T-helper 17 cell (primary cell): ENCODE results near the gene C2CD5. TPM values are rescaled to one million over a fixed set of nuclear protein-coding genes. Genes with fewer than 3 reads are reported as not detected.
"Not testable (repeated sequence)": the region's sequence is repeated elsewhere in the genome, so short reads cannot be mapped to it uniquely, and the experiment has no call there.

Source experiments
- ATAC-seq: fragments of 150-1000 bp; cut with Tn5 transposase; 2 replicates; pipeline ENCODE4 v1.10.0; 2021; ENCODE audit warnings: mild to moderate bottlenecking, moderate library complexity
- DNase-seq, 3 donors: peaks; one replicate each; pipeline versions ENCODE4 v3.0.0 to v3.0.0-alpha.2; 2020 to 2021
- H3K9me3 ChIP-seq: one replicate; pipeline ENCODE4 v1.7.0; 2013; ENCODE audit warnings: low read length, mild to moderate bottlenecking; ENCODE audit not compliant: control insufficient read depth, poor library complexity, severe bottlenecking
- H3K27ac Mint-ChIP-seq: one replicate; pipeline ENCODE4 v1.8.0; 2022; ENCODE audit warnings: mild to moderate bottlenecking, moderate library complexity, mixed read lengths
- H3K27me3 Mint-ChIP-seq: one replicate; pipeline ENCODE4 v1.8.0; 2022; ENCODE audit warnings: mixed read lengths
- H3K36me3 Mint-ChIP-seq: one replicate; pipeline ENCODE4 v1.8.0; 2022; ENCODE audit warnings: low read depth, mixed read lengths
- H3K4me1 Mint-ChIP-seq: one replicate; pipeline ENCODE4 v1.8.0; 2022; ENCODE audit warnings: mild to moderate bottlenecking, mixed read lengths
- H3K4me3 Mint-ChIP-seq: one replicate; pipeline ENCODE4 v1.8.0; 2022; ENCODE audit warnings: mild to moderate bottlenecking, moderate library complexity, mixed read lengths
- total RNA-seq, 4 donors: library from RNA in 2 of 4; stranded (reverse) in 2 of 4; gene quantifications; one replicate each; pipeline ENCODE4 v1.2.3 and lab custom pipeline; 2022 to 2026

The C2CD5 gene
- total RNA-seq, 2 donors from 2014 or later = 31.5 to 31.6 TPM

GRCh38 chr12:22487683-22488082 lies 56.7 kb downstream of the C2CD5 start:
- peaks cover 14% of the 10 kb centered on the region for H3K36me3 Mint-ChIP-seq
- ATAC-seq, H3K27ac Mint-ChIP-seq, H3K27me3 Mint-ChIP-seq, DNase-seq, H3K4me3 Mint-ChIP-seq, H3K9me3 ChIP-seq: not testable (repeated sequence)
- H3K4me1 Mint-ChIP-seq = peaks cover 12% of the 10 kb centered on the region

GRCh38 chr12:22481547-22482104 lies 62.7 kb downstream of the C2CD5 start:
- Mint-ChIP-seq H3K4me3 (no peak overlapping the region), H3K27me3 (no peaks in the 10 kb centered on the region), H3K4me1 (peaks cover 15% of the 10 kb centered on the region), H3K36me3 (peaks cover 11% of the 10 kb centered on the region), H3K27ac (peak overlapping the region; percentile 45)
- no peaks in the 10 kb centered on the region for H3K9me3 ChIP-seq
- ATAC-seq (no peak), DNase-seq (no peak)

DNA sequence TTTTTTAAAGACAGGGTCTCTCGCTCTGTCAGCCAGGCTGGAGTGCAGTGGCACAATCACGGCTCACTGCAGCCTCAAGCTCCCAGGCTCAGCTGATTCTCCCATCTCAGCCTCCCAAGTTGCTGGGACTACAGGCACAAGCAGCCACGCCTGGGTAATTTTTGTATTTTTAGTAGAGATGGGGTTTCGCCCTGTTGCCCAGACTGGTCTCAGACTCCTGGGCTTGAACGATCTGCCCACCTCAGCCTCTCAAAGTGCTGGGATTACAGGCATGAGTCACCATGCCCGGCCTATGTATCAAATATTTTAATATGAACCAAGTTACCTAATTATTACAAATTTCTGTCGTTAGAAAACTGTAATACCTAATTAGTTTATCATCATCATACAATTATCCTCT lies 63.5 kb downstream of the C2CD5 start:
- Mint-ChIP-seq H3K36me3 (peaks cover 11% of the 10 kb centered on the region), H3K27ac (peak overlapping the region; percentile 19), H3K4me1 (peaks cover 15% of the 10 kb centered on the region)
- DNase-seq, ATAC-seq, H3K4me3 Mint-ChIP-seq, H3K9me3 ChIP-seq, H3K27me3 Mint-ChIP-seq: not testable (repeated sequence)

DNA sequence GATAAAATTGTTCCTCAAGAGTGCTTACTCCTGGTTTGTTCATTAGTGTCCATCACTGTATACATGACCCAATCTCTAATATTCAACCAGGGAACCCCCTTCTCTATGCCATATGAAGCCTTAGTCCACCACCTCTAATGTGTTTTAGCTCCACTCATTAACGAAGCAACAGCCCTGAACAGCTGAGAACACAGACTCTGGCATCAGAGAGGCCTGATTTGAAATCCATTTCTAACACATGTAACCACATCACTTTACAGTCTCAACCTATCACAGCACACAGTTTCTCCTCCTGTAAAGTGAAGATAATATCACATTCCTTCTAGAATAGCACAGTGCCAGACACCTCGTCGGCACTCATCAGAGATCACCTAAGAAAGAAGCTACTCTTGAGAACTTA lies 64.3 kb downstream of the C2CD5 start:
- Mint-ChIP-seq H3K4me1 (peaks cover 15% of the 10 kb centered on the region), H3K36me3 (peaks cover 11% of the 10 kb centered on the region), H3K4me3 (no peak overlapping the region), H3K27ac (peak overlapping the region; percentile 19), H3K27me3 (no peaks in the 10 kb centered on the region)
- no peaks in the 10 kb centered on the region for H3K9me3 ChIP-seq
- DNase-seq (no peak), ATAC-seq (no peak)

GRCh38 chr12:22477894-22478287 lies 66.5 kb downstream of the C2CD5 start:
- ATAC-seq (no peak), DNase-seq (no peak)
- H3K4me1 Mint-ChIP-seq = peaks cover 20% of the 10 kb centered on the region
- H3K27me3 Mint-ChIP-seq = no peaks in the 10 kb centered on the region
- H3K27ac Mint-ChIP-seq = no peak overlapping the region
- H3K4me3 Mint-ChIP-seq = no peak overlapping the region
- peaks cover 13% of the 10 kb centered on the region for H3K36me3 Mint-ChIP-seq
- no peaks in the 10 kb centered on the region for H3K9me3 ChIP-seq

DNA sequence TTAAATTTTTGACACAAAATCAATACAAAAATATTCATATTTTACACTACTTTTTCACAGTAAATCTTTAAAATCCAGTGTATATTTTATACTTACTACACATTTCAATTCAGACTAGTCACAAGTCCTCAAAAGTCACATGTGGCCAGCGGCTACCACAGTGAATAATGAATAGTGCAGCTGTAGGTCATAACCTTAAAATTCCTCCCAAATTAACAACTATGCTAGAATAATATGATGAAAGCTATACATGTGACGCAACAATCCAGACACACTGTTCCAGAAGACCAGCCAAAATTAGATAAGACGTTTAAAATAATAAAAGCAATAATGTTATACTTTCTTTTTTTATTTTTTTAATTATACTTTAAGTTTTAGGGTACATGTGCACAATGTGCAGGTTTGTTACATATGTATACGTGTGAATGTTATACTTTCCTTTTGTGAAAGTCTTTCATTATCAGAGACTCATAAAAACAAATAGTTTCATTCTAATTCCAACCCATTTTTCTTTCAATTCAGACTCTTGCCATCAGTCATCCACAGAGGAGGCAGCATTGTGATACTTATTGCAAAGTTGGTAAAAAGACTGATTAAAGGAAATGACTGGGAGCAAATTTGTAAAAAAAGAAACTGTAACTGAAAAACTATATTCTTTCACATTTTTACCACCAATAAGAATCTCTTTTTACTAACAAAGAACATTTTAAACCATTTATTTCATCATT lies 67.0 kb downstream of the C2CD5 start:
- DNase-seq = no peak
- Mint-ChIP-seq H3K27me3 (no peaks in the 10 kb centered on the region), H3K36me3 (peaks cover 13% of the 10 kb centered on the region), H3K4me1 (peaks cover 20% of the 10 kb centered on the region), H3K27ac (no peak overlapping the region), H3K4me3 (no peak overlapping the region)
- no peaks in the 10 kb centered on the region for H3K9me3 ChIP-seq
- no peak for ATAC-seq

GRCh38 chr12:22476133-22476532 lies 68.2 kb downstream of the C2CD5 start:
- H3K27me3 Mint-ChIP-seq = no peaks in the 10 kb centered on the region
- peaks cover 13% of the 10 kb centered on the region for H3K36me3 Mint-ChIP-seq
- no peak overlapping the region for H3K27ac Mint-ChIP-seq
- DNase-seq (no peak), ATAC-seq (no peak)
- no peak overlapping the region for H3K4me3 Mint-ChIP-seq
- no peaks in the 10 kb centered on the region for H3K9me3 ChIP-seq
- peaks cover 20% of the 10 kb centered on the region for H3K4me1 Mint-ChIP-seq

GRCh38 chr12:22474970-22475720 lies 69.2 kb downstream of the C2CD5 start:
- Mint-ChIP-seq H3K36me3 (peaks cover 13% of the 10 kb centered on the region), H3K27me3 (no peaks in the 10 kb centered on the region), H3K4me1 (peaks cover 18% of the 10 kb centered on the region), H3K4me3 (no peak overlapping the region), H3K27ac (no peak overlapping the region)
- no peaks in the 10 kb centered on the region for H3K9me3 ChIP-seq
- DNase-seq = no peak
- ATAC-seq = no peak

GRCh38 chr12:22473212-22473611 lies 71.1 kb downstream of the C2CD5 start:
- DNase-seq (no peak), ATAC-seq (no peak)
- no peaks in the 10 kb centered on the region for H3K9me3 ChIP-seq
- Mint-ChIP-seq H3K4me1 (peaks cover 14% of the 10 kb centered on the region), H3K36me3 (peaks cover 11% of the 10 kb centered on the region), H3K4me3 (no peak overlapping the region), H3K27ac (peak overlapping the region; percentile 32), H3K27me3 (no peaks in the 10 kb centered on the region)

DNA sequence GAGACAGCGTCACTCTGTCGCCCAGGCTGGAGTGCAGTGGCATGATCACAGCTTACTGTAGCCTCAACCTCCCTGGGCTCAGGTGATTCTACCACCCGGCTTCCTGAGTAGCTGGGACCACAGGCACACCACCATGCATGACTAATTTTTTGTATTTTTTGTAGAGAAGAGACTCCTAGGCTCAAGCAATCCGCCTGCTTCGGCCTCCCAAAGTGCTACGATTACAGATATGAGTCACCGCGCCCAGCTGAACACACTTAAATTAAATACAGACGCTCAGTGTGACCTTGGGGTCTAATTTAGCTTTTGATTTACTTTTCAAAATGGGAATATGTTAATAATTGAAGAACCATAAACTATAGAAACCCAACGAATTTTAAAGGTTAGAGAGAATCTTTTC lies 77.2 kb downstream of the C2CD5 start:
- DNase-seq (no peak), ATAC-seq (no peak)
- Mint-ChIP-seq H3K27ac (no peak overlapping the region), H3K27me3 (no peaks in the 10 kb centered on the region), H3K4me3 (no peak overlapping the region), H3K36me3 (peaks cover 4% of the 10 kb centered on the region), H3K4me1 (peaks cover 4% of the 10 kb centered on the region)
- no peaks in the 10 kb centered on the region for H3K9me3 ChIP-seq

- peaks cover 7% of the 10 kb centered on the region for H3K4me1 Mint-ChIP-seq
- peaks cover 6% of the 10 kb centered on the region for H3K36me3 Mint-ChIP-seq
- ATAC-seq (no peak), DNase-seq (no peak)
- no peaks in the 10 kb centered on the region for H3K9me3 ChIP-seq
- H3K4me3 Mint-ChIP-seq = no peak overlapping the region
- H3K27me3 Mint-ChIP-seq = no peaks in the 10 kb centered on the region
- H3K27ac Mint-ChIP-seq = no peak overlapping the region
Measured at GRCh38 chr12:22463306-22463705, 81.0 kb downstream of the C2CD5 start.

DNA sequence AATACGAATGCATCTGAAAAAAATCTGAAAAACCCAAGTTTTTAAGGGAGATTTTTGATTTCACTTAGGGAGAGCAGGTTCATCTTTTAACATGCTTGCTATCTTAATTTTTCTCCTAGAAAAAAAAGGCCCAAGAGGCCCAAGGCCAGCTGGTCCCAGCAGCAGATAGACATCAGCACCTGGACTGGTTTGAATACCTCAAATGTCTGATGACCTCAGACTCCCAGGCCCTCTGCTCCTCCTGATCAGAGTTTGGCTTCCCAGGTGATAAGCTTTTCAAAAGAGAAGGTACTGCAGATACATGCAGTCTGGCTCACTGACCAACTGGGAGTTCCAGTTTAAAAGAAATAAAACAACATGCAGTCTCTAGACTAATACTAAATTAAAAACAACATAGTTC lies 82.6 kb downstream of the C2CD5 start:
- H3K9me3 ChIP-seq = no peaks in the 10 kb centered on the region
- no peak for DNase-seq
- Mint-ChIP-seq H3K27me3 (no peaks in the 10 kb centered on the region), H3K27ac (peak overlapping the region; percentile 53), H3K4me3 (no peak overlapping the region), H3K36me3 (peaks cover 6% of the 10 kb centered on the region), H3K4me1 (peaks cover 7% of the 10 kb centered on the region)
- no peak for ATAC-seq

- peak; percentile 74 for ATAC-seq
Measured at GRCh38 chr12:22459838-22460490, 84.4 kb downstream of the C2CD5 start.

More at GRCh38 chr12:22459838-22460490, 84.4 kb downstream of the C2CD5 start:
- DNase-seq = no peak
- H3K9me3 ChIP-seq = no peaks in the 10 kb centered on the region
- Mint-ChIP-seq H3K36me3 (peaks cover 4% of the 10 kb centered on the region), H3K4me3 (no peak overlapping the region), H3K4me1 (peaks cover 5% of the 10 kb centered on the region), H3K27ac (no peak overlapping the region), H3K27me3 (no peaks in the 10 kb centered on the region)
